ENCODE results near the gene UBE2I.

Gene UBE2I

DNA sequence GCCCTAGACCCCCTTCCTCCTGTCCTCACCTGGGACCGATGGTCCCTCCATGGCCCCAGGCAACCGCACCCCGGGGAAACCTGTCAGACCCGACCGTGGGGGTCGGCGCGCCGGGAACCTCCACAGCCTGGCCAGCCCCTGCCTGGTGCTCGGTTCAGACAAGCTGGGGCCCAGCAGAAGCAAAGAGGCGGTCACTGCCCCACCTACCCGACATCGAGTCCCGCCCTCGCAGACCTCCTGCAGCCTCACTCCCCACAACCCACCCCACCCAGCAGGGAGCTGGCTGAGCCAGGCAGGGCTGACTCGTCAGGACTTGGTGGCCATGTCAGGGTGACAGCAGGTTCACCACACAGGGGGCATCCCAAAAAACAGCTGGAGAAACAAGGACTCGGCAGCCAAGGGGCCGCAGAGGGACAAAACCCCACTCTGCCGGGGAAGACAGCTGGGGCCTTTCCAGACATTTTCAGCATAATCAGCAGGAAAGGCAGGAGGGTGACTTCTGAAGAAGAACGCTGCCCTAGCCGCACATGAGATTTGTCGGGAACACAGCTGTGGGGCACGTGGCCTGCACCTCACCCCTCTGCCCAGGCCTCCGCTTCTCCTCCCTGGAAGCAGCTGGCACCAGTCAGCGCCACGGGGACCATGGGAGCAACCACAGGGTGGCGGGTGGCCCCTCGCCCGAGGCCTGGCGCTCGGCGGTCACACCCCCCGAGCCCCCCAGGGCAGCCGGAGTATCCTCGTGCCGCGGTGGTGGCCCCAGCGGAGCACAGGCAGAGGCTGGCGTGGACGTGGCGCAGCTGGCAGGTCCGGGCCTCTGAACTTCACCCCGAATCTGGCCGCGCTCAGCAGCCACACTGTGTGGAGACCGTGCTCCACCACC lies 65.2 kb downstream of the UBE2I start:
- H3K4me3 ChIP-seq (ENCODE audit: low read depth, low read length) = no peak overlapping the region
- DNase-seq (ENCODE audit: low read depth) = no peak
- TF ChIP-seq, protein P1, sequence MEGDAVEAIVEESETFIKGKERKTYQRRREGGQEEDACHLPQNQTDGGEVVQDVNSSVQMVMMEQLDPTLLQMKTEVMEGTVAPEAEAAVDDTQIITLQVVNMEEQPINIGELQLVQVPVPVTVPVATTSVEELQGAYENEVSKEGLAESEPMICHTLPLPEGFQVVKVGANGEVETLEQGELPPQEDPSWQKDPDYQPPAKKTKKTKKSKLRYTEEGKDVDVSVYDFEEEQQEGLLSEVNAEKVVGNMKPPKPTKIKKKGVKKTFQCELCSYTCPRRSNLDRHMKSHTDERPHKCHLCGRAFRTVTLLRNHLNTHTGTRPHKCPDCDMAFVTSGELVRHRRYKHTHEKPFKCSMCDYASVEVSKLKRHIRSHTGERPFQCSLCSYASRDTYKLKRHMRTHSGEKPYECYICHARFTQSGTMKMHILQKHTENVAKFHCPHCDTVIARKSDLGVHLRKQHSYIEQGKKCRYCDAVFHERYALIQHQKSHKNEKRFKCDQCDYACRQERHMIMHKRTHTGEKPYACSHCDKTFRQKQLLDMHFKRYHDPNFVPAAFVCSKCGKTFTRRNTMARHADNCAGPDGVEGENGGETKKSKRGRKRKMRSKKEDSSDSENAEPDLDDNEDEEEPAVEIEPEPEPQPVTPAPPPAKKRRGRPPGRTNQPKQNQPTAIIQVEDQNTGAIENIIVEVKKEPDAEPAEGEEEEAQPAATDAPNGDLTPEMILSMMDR (IDR thresholded peaks at IDR 0.05; ENCODE audit: control insufficient read depth, extremely low read depth, insufficient read depth) = no peak

DNA sequence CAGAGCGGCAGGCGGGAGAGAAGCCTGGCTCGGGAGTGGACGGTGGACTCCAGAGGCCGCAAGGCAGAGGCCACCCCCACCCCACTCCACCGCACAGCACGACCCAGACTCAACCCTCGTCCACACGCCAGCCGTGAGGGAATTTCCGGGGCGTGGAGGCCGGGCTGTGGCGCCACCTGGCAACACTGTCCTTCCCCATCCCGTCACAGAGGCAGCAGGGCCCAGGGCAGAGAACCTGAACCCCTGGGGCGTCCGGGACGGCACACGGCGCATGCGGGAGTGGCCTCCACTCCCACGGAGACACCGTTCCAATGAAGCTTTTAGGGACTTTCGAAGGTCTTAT lies 65.8 kb downstream of the UBE2I start:
- no peak overlapping the region for H3K4me3 ChIP-seq (ENCODE audit: low read depth, low read length)
- DNase-seq (ENCODE audit: low read depth) = no peak
- TF ChIP-seq, protein P1 (IDR thresholded peaks at IDR 0.05; ENCODE audit: control insufficient read depth, extremely low read depth, insufficient read depth) = no peak

DNA sequence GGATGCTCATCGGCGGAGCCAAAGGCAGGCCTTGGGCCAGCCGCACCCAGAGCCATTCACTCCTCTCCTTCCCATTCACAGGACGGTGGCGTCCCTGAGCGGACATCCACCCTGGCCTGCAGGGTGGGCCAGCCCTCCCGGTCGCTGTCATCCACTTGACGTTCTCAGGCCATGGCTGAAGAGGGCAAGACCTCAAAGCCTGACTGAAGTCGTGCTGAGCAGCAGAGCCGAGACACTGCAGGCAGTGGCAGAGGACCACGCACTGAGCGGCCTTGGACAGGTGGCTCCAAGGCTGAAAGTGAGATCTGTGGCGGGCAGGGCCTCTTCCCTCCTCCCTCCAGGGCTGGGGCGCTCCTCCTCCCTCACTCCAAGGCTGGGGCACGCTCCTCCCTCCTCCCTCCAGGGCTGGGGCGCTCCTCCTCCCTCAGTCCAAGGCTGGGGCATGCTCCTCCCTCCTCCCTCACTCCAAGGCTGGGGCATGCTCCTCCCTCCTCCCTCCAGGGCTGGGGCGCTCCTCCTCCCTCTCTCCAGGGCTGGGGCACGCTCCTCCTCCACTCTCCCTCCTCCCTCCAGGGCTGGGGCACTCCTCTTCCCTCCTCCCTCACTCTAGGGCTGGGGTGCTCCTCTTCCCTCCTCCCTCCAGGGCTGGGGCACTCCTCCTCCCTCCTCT lies 66.4 kb downstream of the UBE2I start:
- TF ChIP-seq, protein P1 (IDR thresholded peaks at IDR 0.05; ENCODE audit: control insufficient read depth, extremely low read depth, insufficient read depth) = no peak
- no peak overlapping the region for H3K4me3 ChIP-seq (ENCODE audit: low read depth, low read length)
- DNase-seq (ENCODE audit: low read depth) = no peak

Measured in LNCaP clone FGC (cell line).